B cell (primary cell): ENCODE measurements around the gene SLC29A4. TPM values are rescaled to one million over a fixed set of nuclear protein-coding genes. Genes with fewer than 3 reads are reported as not detected.
"Not testable (repeated sequence)": the region's sequence is repeated elsewhere in the genome, so short reads cannot be mapped to it uniquely, and the experiment has no call there.

Experiments used
- ATAC-seq: fragments of 200-7000 bp; cut with Tn5 transposase; one replicate; pipeline ENCODE4 v1.10.0; 2021; ENCODE audit warnings: low read depth, mild to moderate bottlenecking, moderate number of reproducible peaks, moderate library complexity
- CTCF ChIA-PET: fragments of 350-600 bp; sonication (Branson Sonifier 250); formaldehyde crosslinking; loops from one replicate; lab custom pipeline; 2021; ENCODE audit warnings: antibody characterized with exemption, inconsistent platforms; lab: Charles Lee
- POLR2A ChIA-PET: fragments of 350-600 bp; sonication (Branson Sonifier 250); formaldehyde crosslinking; loops from one replicate; lab custom pipeline; 2021; ENCODE audit warnings: antibody characterized with exemption; lab: Charles Lee
- DNase-seq: peaks from one replicate; pipeline ENCODE4 v3.0.0; 2013
- H2AFZ ChIP-seq: 2 replicates; pipeline ENCODE4 v1.6.1; 2012; ENCODE audit warnings: mild to moderate bottlenecking, low read depth, low read length; ENCODE audit not compliant: insufficient read depth, poor library complexity, severe bottlenecking
- H3K27ac ChIP-seq, 2 donors: 1 replicate in 1 of 2; 2 replicates in 1 of 2; pipeline ENCODE4 v1.5.1; 2012 to 2013; ENCODE audit warnings: low read length in 2 of 2, mild to moderate bottlenecking in 2 of 2, moderate library complexity in 1 of 2
- H3K27me3 ChIP-seq, 4 experiments: fragments of 200-600 bp in 1 of 4; sonication (generic) in 1 of 4; replicated peaks in 1 of 4; 1 replicate in 2 of 4; 2 replicates in 2 of 4; pipeline versions ENCODE4 v1.6.1 to v1.7.0; 2013 to 2016; ENCODE audit warnings: low read length in 3 of 4, mild to moderate bottlenecking in 2 of 4, mixed read lengths in 1 of 4, moderate library complexity in 1 of 4; ENCODE audit not compliant: insufficient read depth in 4 of 4, control insufficient read depth in 3 of 4; ENCODE audit errors: control extremely low read depth in 1 of 4
- H3K36me3 ChIP-seq, 2 experiments: replicated peaks in 1 of 2; 1 replicate in 1 of 2; 2 replicates in 1 of 2; pipeline versions ENCODE4 v1.6.1 to v1.7.1; 2013; ENCODE audit warnings: low read length in 1 of 2; ENCODE audit not compliant: insufficient read depth in 2 of 2, control insufficient read depth in 1 of 2; ENCODE audit errors: control extremely low read depth in 1 of 2, extremely low read depth in 1 of 2
- H3K4me1 ChIP-seq, 2 donors: fragments of 200-600 bp in 1 of 2; sonication (generic) in 1 of 2; 1 replicate in 1 of 2; 2 replicates in 1 of 2; pipeline versions ENCODE4 v1.5.1 to v1.6.1; 2013 to 2017; ENCODE audit warnings: low read length in 2 of 2; ENCODE audit not compliant: control insufficient read depth in 2 of 2, insufficient read depth in 2 of 2
- H3K4me2 ChIP-seq: replicated peaks from 2 replicates; pipeline ENCODE3; 2012; ENCODE audit warnings: mild to moderate bottlenecking, low read depth, low read length; ENCODE audit not compliant: poor library complexity, severe bottlenecking
- H3K4me3 ChIP-seq, 5 experiments: fragments of 200-600 bp in 1 of 5; sonication (generic) in 1 of 5; 1 replicate in 3 of 5; 2 replicates in 2 of 5; pipeline versions ENCODE4 v1.5.1 to v1.7.0; 2011 to 2016; ENCODE audit warnings: low read length in 4 of 5, mild to moderate bottlenecking in 4 of 5, low read depth in 2 of 5, control low read depth in 1 of 5, moderate library complexity in 1 of 5; ENCODE audit not compliant: insufficient read depth in 1 of 5; ENCODE audit errors: control extremely low read depth in 1 of 5, extremely low read depth in 1 of 5
- H3K79me2 ChIP-seq: fragments of 200-600 bp; sonication (generic); one replicate; pipeline ENCODE4 v1.6.0; 2016; ENCODE audit warnings: low read length; ENCODE audit not compliant: control insufficient read depth, insufficient read depth
- H3K9ac ChIP-seq: fragments of 200-600 bp; sonication (generic); 2 replicates; pipeline ENCODE4 v1.6.1; 2017; ENCODE audit warnings: mild to moderate bottlenecking, low read length, moderate library complexity
- H3K9me3 ChIP-seq, 3 donors: one replicate each; pipeline versions ENCODE4 v1.6.1 to v1.7.1; 2013; ENCODE audit warnings: low read length in 2 of 3; ENCODE audit not compliant: control insufficient read depth in 2 of 3, insufficient read depth in 1 of 3; ENCODE audit errors: control extremely low read depth in 1 of 3
- H4K20me1 ChIP-seq: 2 replicates; pipeline ENCODE4 v1.6.0; 2012; ENCODE audit warnings: mild to moderate bottlenecking, low read length; ENCODE audit not compliant: insufficient read depth, control insufficient read depth, poor library complexity, severe bottlenecking
- H3K27ac Mint-ChIP-seq: one replicate; pipeline ENCODE4 v1.8.0; 2021; ENCODE audit warnings: mixed read lengths
- H3K27me3 Mint-ChIP-seq: one replicate; pipeline ENCODE4 v1.8.0; 2021; ENCODE audit warnings: mixed read lengths
- H3K4me1 Mint-ChIP-seq: one replicate; pipeline ENCODE4 v1.8.0; 2021; ENCODE audit warnings: mixed read lengths
- H3K4me3 Mint-ChIP-seq: one replicate; pipeline ENCODE4 v1.8.0; 2021; ENCODE audit warnings: mixed read lengths
- H3K9me3 Mint-ChIP-seq: one replicate; pipeline ENCODE4 v1.8.0; 2022; ENCODE audit warnings: mixed read lengths; ENCODE audit not compliant: insufficient read depth
- CTCF ChIP-seq: fragments of 200-600 bp; IDR thresholded peaks from one replicate; pipeline ENCODE4 v1.8.0; 2022; ENCODE audit warnings: antibody characterized with exemption, mild to moderate bottlenecking
- EZH2 ChIP-seq: IDR thresholded peaks from 2 replicates; pipeline ENCODE4 v1.6.1; 2012; ENCODE audit warnings: borderline replicate concordance, low read depth, mild to moderate bottlenecking, moderate library complexity, low read length; ENCODE audit not compliant: insufficient read depth, poor library complexity, severe bottlenecking
- WGBS: methylation state at CpG from one replicate; pipeline ENCODE4 v1.1.5; 2013; ENCODE audit warnings: missing lambda C conversion rate; ENCODE audit not compliant: insufficient coverage; 5-methylcytosine and 5-hydroxymethylcytosine counted together
- intact Hi-C: fragments of 100-400 bp; cut with micrococcal nuclease; formaldehyde crosslinking; loops from one replicate; pipeline ENCODE4 v1.10.0; 2022
- polyA plus RNA-seq: library from polyadenylated mRNA; depleted of rRNA; stranded (reverse); fragments of >200 nt; gene quantifications from 2 replicates; pipeline ENCODE4 v1.2.3, GENCODE V29; 2012
- total RNA-seq, 2 donors: library from RNA; stranded (reverse); fragments of 120-200 nt in 1 of 2; gene quantifications; 1 replicate in 1 of 2; 2 replicates in 1 of 2; pipeline versions ENCODE4 v1.2.3 to v1.2.4, GENCODE V29; 2013 to 2022

The SLC29A4 gene
- total and polyA plus RNA-seq, 2 donors (not counting 1 experiment from before 2014, with no cell fraction given) = 0.21 to 0.67 TPM

GRCh38 chr7:5278766-5279165 is 4.0 kb upstream of the SLC29A4 start:
- CTCF ChIA-PET = no interaction called here
- Histone ChIP-seq H2AFZ (no peak overlapping the region), H4K20me1 (no peaks in the 10 kb centered on the region), H3K4me3 (no peak overlapping the region), H3K79me2 (no peaks in the 10 kb centered on the region), H3K27ac (no peak overlapping the region), H3K36me3 (no peaks in the 10 kb centered on the region), H3K4me2 (no peak overlapping the region), H3K27me3 (peaks cover 0 to 7% (median 3%) of the 10 kb centered on the region in 4 experiments), H3K9me3 (peaks cover 0 to 4% (median 0%) of the 10 kb centered on the region in 3 donors), H3K4me1 (peaks cover 5 to 6% of the 10 kb centered on the region in 2 donors), H3K9ac (no peak overlapping the region)
- H3K9me3 Mint-ChIP-seq = no peaks in the 10 kb centered on the region
- POLR2A ChIA-PET = no interaction called here
- intact Hi-C loops = no loop called here
- ATAC-seq (no peak), DNase-seq (no peak)
- TF ChIP-seq EZH2 (no peak), CTCF (no peak)
- peaks cover 11% of the 10 kb centered on the region for H3K27me3 Mint-ChIP-seq
- H3K27ac Mint-ChIP-seq = no peak overlapping the region
- 83% methylated on average over 3 of the region's 7 CpGs for WGBS
- no peak overlapping the region for H3K4me3 Mint-ChIP-seq
- H3K4me1 Mint-ChIP-seq = no peaks in the 10 kb centered on the region

GRCh38 chr7:5279734-5280133 is 3.0 kb upstream of the SLC29A4 start:
- Mint-ChIP-seq H3K4me3 (no peak overlapping the region), H3K27ac (no peak overlapping the region), H3K9me3 (no peaks in the 10 kb centered on the region), H3K4me1 (peaks cover 2% of the 10 kb centered on the region), H3K27me3 (peaks cover 13% of the 10 kb centered on the region)
- no peak overlapping the region for H3K4me3 ChIP-seq
- no peak overlapping the region for H2AFZ ChIP-seq
- no peaks in the 10 kb centered on the region for H3K36me3 ChIP-seq
- CTCF ChIA-PET = no interaction called here
- no peak overlapping the region for H3K4me2 ChIP-seq
- POLR2A ChIA-PET = no interaction called here
- no peak for ATAC-seq
- TF ChIP-seq EZH2 (no peak), CTCF (no peak)
- DNase-seq = no peak
- intact Hi-C loops = no loop called here
- no peaks in the 10 kb centered on the region for H3K79me2 ChIP-seq
- H3K27ac ChIP-seq = no peak overlapping the region
- peaks cover 0 to 16% (median 8%) of the 10 kb centered on the region in 4 experiments for H3K27me3 ChIP-seq
- H3K4me1 ChIP-seq = peaks cover 6% of the 10 kb centered on the region in 2 donors
- WGBS = 88% methylated on average over 3 of the region's 4 CpGs
- no peaks in the 10 kb centered on the region for H4K20me1 ChIP-seq
- H3K9me3 ChIP-seq = peaks cover 0 to 4% (median 0%) of the 10 kb centered on the region in 3 donors
- no peak overlapping the region for H3K9ac ChIP-seq

GRCh38 chr7:5281598-5282500 is 894 bp upstream of the SLC29A4 start:
- H3K27ac Mint-ChIP-seq, H3K4me1 Mint-ChIP-seq, H3K27ac ChIP-seq, intact Hi-C loops, H3K4me2 ChIP-seq, H3K9ac ChIP-seq, CTCF ChIA-PET, H3K4me3 ChIP-seq, H3K36me3 ChIP-seq, H4K20me1 ChIP-seq, H3K79me2 ChIP-seq, H3K4me1 ChIP-seq, H3K9me3 Mint-ChIP-seq, DNase-seq, POLR2A ChIA-PET, H2AFZ ChIP-seq, H3K9me3 ChIP-seq, ATAC-seq: not testable (repeated sequence)
- Mint-ChIP-seq H3K4me3 (peak overlapping the region; percentile 44), H3K27me3 (peaks cover 18% of the 10 kb centered on the region)
- 63% methylated on average over 13 of the region's 19 CpGs for WGBS
- peaks cover 0 to 23% (median 8%) of the 10 kb centered on the region in 4 experiments for H3K27me3 ChIP-seq
